SK-N-SH (cell line): ENCODE results near the gene ARMC9.
"Not testable (repeated sequence)": the region's sequence is repeated elsewhere in the genome, so short reads cannot be mapped to it uniquely, and the experiment has no call there.

ENCODE experiments used
- EP300 ChIP-seq, 2 experiments: IDR thresholded peaks; 2 replicates each; pipeline versions ENCODE4 v1.4.0 to v1.6.1; 2012; ENCODE audit warnings: borderline replicate concordance in 1 of 2, low read depth in 1 of 2, low read length in 1 of 2
- POLR2AphosphoS5 ChIP-seq: IDR thresholded peaks from 2 replicates; pipeline ENCODE4 v1.6.1; 2012; ENCODE audit warnings: low read depth, low read length
- RFX5 ChIP-seq: IDR thresholded peaks from 2 replicates; pipeline ENCODE4 v1.6.1; 2012; ENCODE audit warnings: mild to moderate bottlenecking, improper control_type of control experiment, low read length
- SIN3A ChIP-seq: IDR thresholded peaks from 2 replicates; pipeline ENCODE4 v1.6.1; 2012; ENCODE audit warnings: low read depth, mild to moderate bottlenecking, low read length, moderate library complexity, borderline replicate concordance
- TAF1 ChIP-seq: IDR thresholded peaks from 2 replicates; pipeline ENCODE4 v1.6.1; 2012; ENCODE audit warnings: low read depth, mild to moderate bottlenecking, low read length, moderate library complexity, borderline replicate concordance
- YY1 ChIP-seq: IDR thresholded peaks from 2 replicates; pipeline ENCODE4 v1.4.0; 2012; ENCODE audit warnings: low read depth, mild to moderate bottlenecking
- TF ChIP-seq, protein P1 (sequence below): fragments of 200-600 bp; sonication (generic); IDR thresholded peaks from 2 replicates; pipeline ENCODE4 v1.6.1; 2017; ENCODE audit warnings: antibody characterized with exemption, mild to moderate bottlenecking, moderate library complexity

DNA sequence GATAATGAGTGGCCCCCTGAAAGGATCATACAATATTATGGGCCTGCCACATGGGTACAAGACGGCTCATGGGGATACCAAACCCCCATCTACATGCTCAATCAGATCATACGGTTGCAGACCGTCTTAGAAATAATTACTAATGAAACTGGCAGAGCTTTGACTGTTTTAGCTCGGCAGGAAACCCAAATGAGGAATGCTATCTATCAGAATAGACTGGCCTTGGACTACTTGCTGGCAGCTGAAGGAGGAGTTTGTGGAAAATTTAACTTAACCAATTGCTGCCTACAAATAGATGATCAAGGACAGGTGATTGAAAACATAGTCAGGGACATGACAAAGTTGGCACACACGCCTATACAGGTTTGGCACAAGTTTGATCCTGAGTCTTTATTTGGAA lies 209.3 kb downstream of the ARMC9 start:
- not testable (repeated sequence) for TF ChIP-seq POLR2AphosphoS5; YY1; TAF1; RFX5; EP300 (IDR thresholded peaks at IDR 0.05; ENCODE audit: borderline replicate concordance in 1 of 2, low read depth in 1 of 2, low read length in 1 of 2); SIN3A
- TF ChIP-seq, protein P1, sequence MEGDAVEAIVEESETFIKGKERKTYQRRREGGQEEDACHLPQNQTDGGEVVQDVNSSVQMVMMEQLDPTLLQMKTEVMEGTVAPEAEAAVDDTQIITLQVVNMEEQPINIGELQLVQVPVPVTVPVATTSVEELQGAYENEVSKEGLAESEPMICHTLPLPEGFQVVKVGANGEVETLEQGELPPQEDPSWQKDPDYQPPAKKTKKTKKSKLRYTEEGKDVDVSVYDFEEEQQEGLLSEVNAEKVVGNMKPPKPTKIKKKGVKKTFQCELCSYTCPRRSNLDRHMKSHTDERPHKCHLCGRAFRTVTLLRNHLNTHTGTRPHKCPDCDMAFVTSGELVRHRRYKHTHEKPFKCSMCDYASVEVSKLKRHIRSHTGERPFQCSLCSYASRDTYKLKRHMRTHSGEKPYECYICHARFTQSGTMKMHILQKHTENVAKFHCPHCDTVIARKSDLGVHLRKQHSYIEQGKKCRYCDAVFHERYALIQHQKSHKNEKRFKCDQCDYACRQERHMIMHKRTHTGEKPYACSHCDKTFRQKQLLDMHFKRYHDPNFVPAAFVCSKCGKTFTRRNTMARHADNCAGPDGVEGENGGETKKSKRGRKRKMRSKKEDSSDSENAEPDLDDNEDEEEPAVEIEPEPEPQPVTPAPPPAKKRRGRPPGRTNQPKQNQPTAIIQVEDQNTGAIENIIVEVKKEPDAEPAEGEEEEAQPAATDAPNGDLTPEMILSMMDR = not testable (repeated sequence)
